Activated naive CD4-positive, alpha-beta T cell treated with anti-CD3 and anti-CD28 coated beads, Interleukin-2, amount 50 U/mL, for 72 hours (primary cell): Measurements from ENCODE around the gene RD3L. TPM values are rescaled to one million over a fixed set of nuclear protein-coding genes. Genes with fewer than 3 reads are reported as not detected.

ENCODE experiments used
- ATAC-seq, 2 donors: fragments of 150-1000 bp; cut with Tn5 transposase; 2 replicates each; pipeline ENCODE4 v1.10.0; 2021; ENCODE audit warnings: mild to moderate bottlenecking in 2 of 2, moderate library complexity in 2 of 2
- DNase-seq, 2 donors: peaks; one replicate each; pipeline ENCODE4 v3.0.0; 2021 to 2022; ENCODE audit warnings: low spot score in 2 of 2
- H3K27ac Mint-ChIP-seq, 2 donors: one replicate each; pipeline ENCODE4 v1.8.0; 2022; ENCODE audit warnings: mild to moderate bottlenecking in 2 of 2, mixed read lengths in 2 of 2
- H3K36me3 Mint-ChIP-seq, 2 donors: one replicate each; pipeline ENCODE4 v1.8.0; 2022; ENCODE audit warnings: mixed read lengths in 2 of 2
- H3K9me3 Mint-ChIP-seq, 2 donors: one replicate each; pipeline ENCODE4 v1.8.0; 2022; ENCODE audit warnings: mixed read lengths in 2 of 2
- total RNA-seq, 2 donors: library from RNA; stranded (reverse); gene quantifications; one replicate each; pipeline ENCODE4 v1.2.3, GENCODE V29; 2022

The RD3L gene
- total RNA-seq, 2 donors from 2014 or later = not detected

DNA sequence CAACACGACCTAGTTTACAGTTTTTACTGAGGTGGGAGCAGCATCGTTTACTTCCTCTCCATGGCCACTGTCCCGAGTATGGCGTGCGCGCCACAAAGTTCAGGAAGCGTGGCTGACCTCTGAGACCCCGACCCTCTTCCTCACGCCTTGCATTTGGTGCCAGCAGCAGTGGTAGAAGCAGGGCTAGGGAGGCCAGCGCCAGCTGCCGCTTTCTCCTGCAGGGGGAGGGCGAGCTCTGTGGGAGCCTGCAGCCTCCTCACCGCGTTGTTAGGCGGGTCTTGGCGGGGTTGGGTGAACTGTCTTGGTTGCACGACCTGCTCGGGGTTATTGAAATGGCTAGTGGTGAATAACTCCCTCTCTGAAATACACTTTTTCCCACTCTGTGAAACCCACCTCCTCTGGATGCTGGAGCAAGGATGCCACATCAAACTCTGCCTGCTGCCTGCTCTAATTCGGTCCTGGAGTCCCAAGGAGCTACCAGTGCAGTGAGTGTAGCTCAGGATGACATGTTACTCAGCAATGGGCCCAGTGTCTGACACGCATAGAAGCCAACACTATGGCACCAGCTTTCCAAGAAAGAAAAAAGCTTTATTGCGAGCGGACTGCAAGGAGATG is 36.4 kb downstream of the RD3L start:
- H3K27ac Mint-ChIP-seq = no peak overlapping the region
- DNase-seq (peak in 1 of 2 donors; percentile 26), ATAC-seq (peak in 1 of 2 donors; percentile 42)
- H3K36me3 Mint-ChIP-seq = no peaks in the 10 kb centered on the region
- no peaks in the 10 kb centered on the region for H3K9me3 Mint-ChIP-seq

DNA sequence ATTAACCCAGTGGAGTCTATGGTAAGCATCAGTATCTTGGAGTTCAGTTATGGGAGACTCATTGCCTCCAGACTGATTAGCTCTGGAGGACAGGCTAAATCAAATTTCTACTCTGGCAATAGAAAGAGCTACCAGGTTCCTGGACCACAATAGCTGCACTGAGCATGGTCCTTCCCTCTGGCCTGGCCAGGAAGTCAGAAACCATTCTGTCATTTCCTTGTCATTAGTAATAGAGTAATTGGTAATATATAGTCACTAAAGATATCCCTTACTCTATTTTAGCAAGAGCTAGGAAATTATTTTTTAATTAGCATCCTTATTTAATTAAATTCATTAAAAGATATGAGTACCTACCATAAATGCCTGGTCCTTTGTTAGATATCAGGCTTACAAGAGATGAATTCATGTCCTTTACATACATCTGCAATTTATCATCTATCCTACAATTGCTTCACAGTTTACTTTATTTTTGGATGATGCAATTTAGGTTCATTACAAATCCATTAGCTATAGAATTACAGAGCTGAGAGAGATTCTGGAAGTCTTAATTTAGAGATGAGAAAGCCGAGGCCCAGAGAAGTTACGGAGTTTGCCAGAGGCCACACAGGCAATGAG is 37.7 kb downstream of the RD3L start:
- H3K36me3 Mint-ChIP-seq = no peaks in the 10 kb centered on the region
- ATAC-seq (no peak), DNase-seq (no peak)
- no peaks in the 10 kb centered on the region for H3K9me3 Mint-ChIP-seq
- H3K27ac Mint-ChIP-seq = no peak overlapping the region

DNA sequence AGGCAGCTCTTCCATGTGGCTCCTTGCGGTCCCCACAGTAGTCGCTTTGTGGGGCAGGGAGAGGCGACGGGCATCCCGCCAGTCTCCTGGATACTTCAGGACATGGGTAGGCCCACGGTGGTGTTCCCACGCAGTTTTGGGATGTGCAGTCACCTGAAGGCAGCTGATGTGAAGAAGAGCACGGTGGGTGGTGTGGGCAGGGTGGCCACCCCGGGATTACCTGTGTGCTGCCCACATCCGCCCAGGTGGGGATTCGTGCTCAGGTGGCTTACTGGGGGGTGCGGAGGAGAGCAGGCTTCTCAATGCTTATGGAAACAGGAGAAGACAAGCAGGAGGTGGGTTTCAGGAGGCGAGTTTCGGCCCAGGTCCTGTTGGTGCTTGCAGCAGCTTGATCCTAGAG is 42.5 kb downstream of the RD3L start:
- Mint-ChIP-seq H3K9me3 (no peaks in the 10 kb centered on the region), H3K36me3 (no peaks in the 10 kb centered on the region), H3K27ac (no peak overlapping the region)
- no peak for DNase-seq
- no peak for ATAC-seq

DNA sequence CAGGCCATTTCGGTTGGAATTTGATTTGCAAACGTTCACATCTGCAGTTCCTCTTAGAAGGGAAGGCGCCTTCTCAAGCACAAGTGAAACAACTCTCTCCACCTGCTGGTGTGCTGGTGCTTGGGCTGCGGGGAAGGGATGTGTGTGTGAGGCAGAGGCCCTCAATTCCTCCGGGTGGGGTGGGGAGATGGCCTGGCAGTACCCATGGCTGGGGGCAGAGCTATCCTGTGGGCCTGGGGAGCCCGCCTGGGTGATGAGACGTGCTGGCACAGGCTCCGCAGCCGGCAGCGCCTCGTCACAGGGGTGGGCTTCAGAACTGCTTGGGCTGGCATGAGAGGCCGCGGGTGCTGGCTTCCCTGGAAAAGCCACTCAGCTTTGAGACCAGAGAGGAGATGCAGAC is 43.0 kb downstream of the RD3L start:
- H3K36me3 Mint-ChIP-seq = no peaks in the 10 kb centered on the region
- no peaks in the 10 kb centered on the region for H3K9me3 Mint-ChIP-seq
- no peak overlapping the region for H3K27ac Mint-ChIP-seq
- ATAC-seq (no peak), DNase-seq (no peak)

DNA sequence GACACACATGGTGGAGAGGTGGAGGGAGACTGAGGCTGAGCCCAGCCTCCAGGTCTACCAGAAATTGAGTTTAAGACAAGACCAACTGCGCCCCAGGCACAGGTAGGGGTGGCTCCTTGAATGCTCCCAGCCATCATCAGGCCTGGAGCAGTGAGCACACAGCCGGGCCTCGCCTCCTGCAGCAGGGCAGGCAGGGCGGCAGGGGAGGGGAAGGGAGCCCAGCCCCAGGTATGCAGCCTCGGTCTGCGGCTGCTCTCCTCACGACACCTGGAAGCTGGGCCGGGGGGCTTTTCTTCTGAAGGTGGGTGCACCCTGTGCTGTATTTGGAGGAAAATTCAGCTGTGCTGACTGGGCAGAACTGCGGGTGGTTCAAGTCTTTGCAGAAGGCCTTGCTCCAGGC is 43.6 kb downstream of the RD3L start:
- H3K9me3 Mint-ChIP-seq = no peaks in the 10 kb centered on the region
- H3K27ac Mint-ChIP-seq = no peak overlapping the region
- no peak for DNase-seq
- H3K36me3 Mint-ChIP-seq = no peaks in the 10 kb centered on the region
- ATAC-seq = no peak

DNA sequence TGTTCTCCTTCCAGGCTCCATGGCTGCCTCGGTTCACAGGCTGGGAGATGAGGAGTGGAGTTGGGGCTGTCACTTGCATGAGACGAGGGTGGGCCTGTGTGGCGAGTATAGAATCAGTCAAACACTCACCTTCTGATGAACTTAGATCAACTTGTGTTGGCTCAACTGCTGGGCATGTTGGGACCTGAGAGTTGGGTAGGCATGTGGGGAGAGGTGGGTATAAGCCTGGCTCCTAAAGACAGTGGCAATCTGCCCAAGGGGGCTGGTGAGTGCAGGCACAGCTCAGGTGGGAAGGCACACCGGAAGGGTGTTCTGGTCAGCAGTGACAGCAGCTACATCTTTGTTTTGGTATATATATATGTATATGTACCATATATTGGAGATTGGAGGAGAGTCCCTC is 44.1 kb downstream of the RD3L start:
- Mint-ChIP-seq H3K36me3 (no peaks in the 10 kb centered on the region), H3K9me3 (no peaks in the 10 kb centered on the region), H3K27ac (peak overlapping the region; percentile 14 to 23)
- DNase-seq (no peak), ATAC-seq (no peak)

DNA sequence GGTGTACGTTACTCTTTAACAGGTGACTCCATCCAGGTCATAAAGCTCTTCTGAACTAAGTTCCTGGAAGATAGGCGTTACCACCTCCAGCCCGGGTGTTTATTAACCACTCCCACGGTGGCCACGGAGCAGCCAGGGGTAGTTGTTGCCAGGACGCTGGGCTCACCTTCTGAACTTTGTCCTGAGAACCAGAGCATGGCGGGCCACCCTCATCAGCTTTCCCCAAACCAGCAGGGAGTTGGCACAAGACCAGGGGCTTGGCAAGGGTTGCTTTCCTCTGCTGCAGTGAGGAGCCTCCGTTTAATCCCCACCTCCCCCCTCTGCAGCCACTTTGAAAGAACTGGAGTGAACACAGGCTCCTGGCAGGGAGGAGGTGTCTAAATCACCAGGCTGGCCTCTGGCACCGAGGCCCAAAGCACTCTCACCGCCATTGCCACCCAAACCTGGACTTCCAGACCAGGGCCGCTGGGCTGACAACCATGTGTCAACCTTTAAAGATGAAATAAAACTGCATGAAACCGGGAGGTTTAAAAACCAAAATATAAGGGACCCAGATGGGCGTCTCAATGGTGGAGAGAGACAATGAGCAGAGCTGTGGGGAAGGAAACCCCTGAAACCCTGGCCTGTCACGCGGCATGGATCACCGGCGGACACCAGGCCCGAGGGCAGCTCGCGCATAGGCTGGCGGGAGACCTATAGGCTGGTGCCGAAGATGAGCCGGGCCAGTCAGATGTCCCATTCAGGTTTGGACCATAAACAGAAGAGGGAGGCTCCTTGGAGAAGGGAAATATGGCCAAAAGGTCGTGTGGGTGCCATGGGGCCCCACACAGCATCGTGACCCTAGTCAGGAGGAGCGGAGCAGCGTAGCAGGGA is 45.0 kb downstream of the RD3L start:
- H3K36me3 Mint-ChIP-seq = no peaks in the 10 kb centered on the region
- peak overlapping the region in 1 of 2 donors; percentile 16 for H3K27ac Mint-ChIP-seq
- no peak for DNase-seq
- ATAC-seq = no peak
- H3K9me3 Mint-ChIP-seq = no peaks in the 10 kb centered on the region

DNA sequence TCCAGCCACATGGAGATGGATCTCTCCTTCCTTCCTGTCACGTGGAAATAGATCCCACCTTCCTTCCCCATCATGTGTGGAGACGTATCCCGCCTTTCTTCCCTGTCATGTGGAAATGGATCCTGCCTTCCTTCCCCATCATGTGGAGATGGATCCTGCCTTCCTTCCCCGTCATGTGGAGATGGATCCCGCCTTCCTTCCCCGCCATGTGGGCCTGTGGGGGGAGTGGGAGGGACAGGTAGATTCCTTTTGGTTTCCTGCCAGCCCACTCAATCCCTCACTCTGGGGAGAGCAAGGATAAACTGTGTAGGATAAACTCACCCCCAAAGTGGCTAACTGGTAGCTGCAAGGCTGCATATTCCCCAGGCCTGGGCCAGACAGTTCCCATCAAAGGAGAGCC is 45.8 kb downstream of the RD3L start:
- DNase-seq = no peak
- Mint-ChIP-seq H3K27ac (peak overlapping the region in 1 of 2 donors; percentile 16), H3K36me3 (no peaks in the 10 kb centered on the region), H3K9me3 (no peaks in the 10 kb centered on the region)
- no peak for ATAC-seq

DNA sequence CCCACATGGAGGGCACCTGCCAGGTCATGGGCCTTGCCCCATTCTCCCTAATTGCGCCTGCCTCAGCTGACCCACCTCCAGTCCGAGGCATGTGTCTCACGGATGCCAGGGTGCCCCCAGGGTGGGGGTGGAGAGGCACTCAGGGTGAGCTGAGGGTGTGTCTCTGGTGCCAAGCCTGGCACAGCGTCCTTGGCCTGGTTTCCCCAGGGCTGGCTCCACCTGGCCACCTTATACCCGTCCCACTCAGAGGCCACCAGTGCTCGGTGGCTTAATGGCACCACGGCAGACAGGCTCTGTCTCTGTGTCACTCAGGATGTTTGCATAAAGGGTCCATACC is 47.6 kb downstream of the RD3L start:
- H3K9me3 Mint-ChIP-seq = no peaks in the 10 kb centered on the region
- ATAC-seq = no peak
- no peak overlapping the region for H3K27ac Mint-ChIP-seq
- H3K36me3 Mint-ChIP-seq = no peaks in the 10 kb centered on the region
- no peak for DNase-seq

DNA sequence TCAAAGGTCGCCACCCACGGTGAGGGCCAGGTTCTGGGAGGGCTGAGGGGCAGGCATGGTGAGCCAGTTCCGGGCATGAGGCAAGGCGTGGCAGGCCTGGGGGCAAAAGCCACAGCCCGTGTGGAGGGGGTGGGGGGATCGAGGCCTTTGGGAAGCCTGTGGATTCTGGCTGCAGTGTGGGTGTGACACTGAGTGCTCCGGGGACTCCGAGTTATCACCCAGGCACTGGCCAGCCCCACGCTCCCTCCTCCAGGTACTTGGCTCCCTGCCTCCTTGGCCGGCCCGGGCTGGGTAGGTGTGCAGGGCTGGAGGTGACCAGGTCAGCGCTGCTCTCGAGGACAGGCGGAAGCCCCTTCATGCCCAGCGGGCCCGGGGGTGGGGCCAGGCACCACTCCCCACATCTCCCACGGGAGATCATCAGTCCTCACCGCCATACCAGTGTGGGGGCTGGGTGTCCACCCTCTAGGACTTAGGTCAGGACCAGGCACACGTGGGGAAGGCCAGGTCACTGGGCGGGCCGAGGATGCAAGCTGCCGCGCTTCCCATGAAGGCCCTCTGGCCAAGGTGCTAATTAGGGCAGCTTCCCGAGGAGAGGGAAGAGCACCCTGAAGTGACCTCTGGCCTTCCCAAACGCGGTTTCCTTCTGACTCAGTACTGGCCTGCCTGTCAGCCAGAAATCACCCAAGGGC is 48.2 kb downstream of the RD3L start:
- ATAC-seq (no peak), DNase-seq (no peak)
- Mint-ChIP-seq H3K27ac (no peak overlapping the region), H3K36me3 (no peaks in the 10 kb centered on the region), H3K9me3 (no peaks in the 10 kb centered on the region)

DNA sequence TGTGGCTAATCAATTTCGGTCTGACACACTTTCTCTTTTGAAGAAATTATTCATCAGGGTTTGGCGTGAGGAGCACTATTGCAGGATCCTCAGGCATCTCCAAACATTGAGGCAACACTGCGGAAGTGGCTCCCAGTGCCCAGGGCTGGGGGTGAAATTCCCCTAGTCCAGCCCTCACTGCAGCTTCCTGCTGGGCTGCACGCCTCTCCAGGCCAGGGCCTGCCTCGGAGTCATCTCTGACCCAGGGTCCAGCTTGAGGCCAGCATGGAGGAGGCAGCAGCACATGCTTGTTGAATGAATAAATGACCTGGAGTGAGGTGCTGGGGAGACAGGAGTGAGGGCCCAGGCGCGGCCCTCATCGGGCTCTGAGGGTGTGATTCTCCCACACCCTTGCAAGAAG is 50.1 kb downstream of the RD3L start:
- Mint-ChIP-seq H3K36me3 (no peaks in the 10 kb centered on the region), H3K9me3 (no peaks in the 10 kb centered on the region), H3K27ac (no peak overlapping the region)
- no peak for DNase-seq
- ATAC-seq = no peak

DNA sequence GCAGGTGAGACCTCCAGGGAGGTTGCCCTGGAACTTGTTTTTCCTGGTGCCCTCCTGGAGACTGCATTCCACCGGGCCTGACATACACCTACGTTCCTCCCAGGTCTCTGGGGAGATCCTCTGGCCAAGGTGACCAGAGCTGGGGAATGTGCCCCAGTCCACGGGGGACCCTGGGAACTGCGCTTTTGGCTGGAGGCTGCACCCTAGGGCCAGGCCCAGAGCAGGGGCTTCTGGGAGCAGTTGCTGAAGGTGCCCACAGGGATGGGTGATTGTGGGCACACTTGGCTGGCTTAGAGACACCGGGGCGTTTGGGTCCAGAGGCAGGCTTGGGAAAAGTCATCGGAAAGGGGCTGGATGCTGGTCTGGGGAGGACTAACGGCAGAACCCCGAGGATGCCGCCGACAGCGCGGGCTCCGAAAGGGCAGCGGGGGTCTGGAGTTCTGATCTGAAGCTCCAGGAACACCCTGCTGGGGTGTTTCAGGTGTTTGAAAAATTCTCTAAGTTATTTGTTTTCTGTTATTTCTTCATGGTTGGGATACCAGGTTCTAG is 50.6 kb downstream of the RD3L start:
- no peaks in the 10 kb centered on the region for H3K9me3 Mint-ChIP-seq
- DNase-seq = no peak
- no peak for ATAC-seq
- no peaks in the 10 kb centered on the region for H3K36me3 Mint-ChIP-seq
- H3K27ac Mint-ChIP-seq = no peak overlapping the region

DNA sequence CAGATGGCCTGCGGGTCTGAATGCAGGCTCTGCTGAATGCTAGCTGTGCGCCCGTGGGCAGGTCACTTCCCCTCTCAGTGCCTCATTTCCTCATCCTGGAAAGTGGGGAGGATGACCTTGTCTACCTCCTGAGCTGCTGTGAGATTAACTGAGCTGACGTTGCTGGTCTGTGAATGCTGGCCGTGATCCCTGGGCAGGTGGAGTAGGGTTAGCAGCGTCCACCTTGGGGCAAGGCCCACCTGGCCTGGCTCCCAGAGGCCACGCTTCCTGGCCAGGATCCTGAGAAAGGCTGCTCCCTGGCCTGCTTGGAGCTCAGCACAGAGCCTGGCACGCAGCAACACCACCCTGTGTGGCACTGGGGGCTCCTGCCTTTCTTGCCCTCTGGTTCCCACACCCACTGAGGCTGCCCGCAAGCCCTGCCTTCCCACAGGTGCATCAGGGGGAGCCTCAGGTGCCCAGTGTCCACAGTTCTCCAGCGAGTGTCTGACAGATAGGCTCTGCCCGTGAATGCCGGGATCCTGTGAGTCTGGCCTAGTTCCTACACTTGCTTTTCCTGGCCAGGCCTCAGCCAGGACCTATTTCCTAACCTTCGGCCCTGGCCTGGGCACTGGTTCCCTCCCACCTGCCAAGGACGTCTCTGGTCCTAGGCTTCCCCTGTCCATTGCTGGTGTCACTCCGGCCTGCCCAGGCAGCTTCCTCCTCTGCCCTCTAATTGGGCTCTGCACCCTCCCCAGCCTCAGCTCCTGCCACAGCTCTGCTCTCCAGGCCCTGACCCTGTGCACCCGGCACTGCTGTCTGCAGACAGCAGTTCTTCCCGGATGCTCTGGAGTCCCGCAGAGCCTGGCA is 51.3 kb downstream of the RD3L start:
- H3K36me3 Mint-ChIP-seq = no peaks in the 10 kb centered on the region
- ATAC-seq = no peak
- H3K9me3 Mint-ChIP-seq = no peaks in the 10 kb centered on the region
- H3K27ac Mint-ChIP-seq = peak overlapping the region in 1 of 2 donors; percentile 69
- no peak for DNase-seq
